Measurements from ENCODE around the gene DHRS4L2.
"Not testable (repeated sequence)": the region's sequence is repeated elsewhere in the genome, so short reads cannot be mapped to it uniquely, and the experiment has no call there.

DHRS4L2 gene

GRCh38 chr14:24011051-24011450 lies 22.3 kb downstream of the DHRS4L2 start:
- TF ChIP-seq CTCF (IDR thresholded peaks at IDR 0.05; ENCODE audit: low read depth, low read length), result no peak
- no peak for DNase-seq (ENCODE audit: low read depth, low spot score)
- no peak overlapping the region for H3K4me3 ChIP-seq (ENCODE audit: low read depth, low read length)
- in situ Hi-C loops (cut with HindIII; ENCODE audit: low sequenced_read_pairs), result no loop called here

GRCh38 chr14:24012726-24013273 lies 24.1 kb downstream of the DHRS4L2 start:
- in situ Hi-C loops (cut with HindIII; ENCODE audit: low sequenced_read_pairs); DNase-seq (ENCODE audit: low read depth, low spot score); H3K4me3 ChIP-seq (ENCODE audit: low read depth, low read length): not testable (repeated sequence)

DNA sequence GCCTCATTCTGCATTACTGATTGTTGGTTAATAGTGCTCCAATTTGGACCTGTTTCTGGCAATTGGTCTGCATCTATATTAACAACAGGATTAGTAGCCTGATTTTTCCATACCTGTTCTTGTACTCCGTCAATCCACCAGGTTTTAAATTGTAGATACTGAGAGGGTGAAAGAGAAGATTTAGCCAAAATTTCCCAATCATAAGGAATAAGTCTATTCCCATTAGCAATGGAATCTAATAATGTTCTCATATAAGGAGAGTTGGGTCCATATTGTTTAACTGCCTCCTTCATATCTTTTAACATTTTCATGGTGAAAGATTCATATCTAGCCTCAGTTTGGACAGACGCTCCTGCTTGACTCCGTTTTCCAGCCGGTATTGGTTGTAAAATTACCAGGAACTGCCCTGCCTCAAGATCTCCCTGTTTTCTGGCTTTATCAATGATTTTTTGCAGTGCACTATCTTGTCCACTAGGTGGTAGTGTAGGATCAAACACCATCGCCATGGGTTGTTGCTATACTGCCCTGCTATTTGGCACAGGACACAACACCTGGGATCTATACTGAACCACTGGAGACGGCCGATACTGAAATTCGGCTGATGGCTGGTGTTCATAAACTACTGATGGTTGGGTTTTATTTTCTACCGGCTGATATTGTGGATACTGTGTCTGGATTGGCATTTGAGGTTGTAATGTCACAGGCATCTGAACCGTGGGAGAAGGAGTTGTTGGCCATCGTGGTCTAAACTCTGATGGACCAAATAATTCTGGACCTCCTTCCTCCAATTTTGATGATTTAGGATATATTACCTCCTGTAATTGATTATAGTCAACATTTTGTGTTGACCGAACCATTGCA lies 25.2 kb downstream of the DHRS4L2 start:
- DNase-seq (ENCODE audit: low read depth, low spot score), result peak; percentile 69
- no peak overlapping the region for H3K4me3 ChIP-seq (ENCODE audit: low read depth, low read length)
- TF ChIP-seq CTCF (IDR thresholded peaks at IDR 0.05; ENCODE audit: low read depth, low read length), result peak; percentile 83
- in situ Hi-C loops (cut with HindIII; ENCODE audit: low sequenced_read_pairs), result no loop called here

GRCh38 chr14:24015745-24016144 lies 27.0 kb downstream of the DHRS4L2 start:
- in situ Hi-C loops (cut with HindIII; ENCODE audit: low sequenced_read_pairs); DNase-seq (ENCODE audit: low read depth, low spot score); H3K4me3 ChIP-seq (ENCODE audit: low read depth, low read length): not testable (repeated sequence)

GRCh38 chr14:24018978-24019377 lies 30.2 kb downstream of the DHRS4L2 start:
- DNase-seq (ENCODE audit: low read depth, low spot score); in situ Hi-C loops (cut with HindIII; ENCODE audit: low sequenced_read_pairs); H3K4me3 ChIP-seq (ENCODE audit: low read depth, low read length): not testable (repeated sequence)

- in situ Hi-C loops (cut with HindIII; ENCODE audit: low sequenced_read_pairs); H3K4me3 ChIP-seq (ENCODE audit: low read depth, low read length); DNase-seq (ENCODE audit: low read depth, low spot score): not testable (repeated sequence)
These were observed 31.2 kb downstream of the DHRS4L2 start for GRCh38 chr14:24019944-24020343.

DNA sequence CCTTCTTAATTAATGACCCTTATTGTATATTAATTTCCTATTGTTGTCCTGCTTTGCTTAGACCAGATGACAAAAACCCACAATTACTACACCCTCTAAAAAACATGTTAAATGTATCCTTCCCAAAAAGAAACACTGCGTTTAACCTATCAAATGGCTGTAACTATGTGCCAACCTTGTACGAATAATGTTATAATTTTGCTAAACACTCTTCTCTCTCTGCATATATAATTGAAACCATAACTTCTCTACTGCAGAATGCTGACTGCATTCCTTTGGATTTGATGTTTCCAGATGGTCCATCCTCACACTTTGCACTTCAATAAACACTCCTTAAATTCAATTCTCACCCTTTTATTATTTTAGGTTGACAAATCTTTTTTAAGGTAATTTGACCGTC lies 31.8 kb downstream of the DHRS4L2 start:
- H3K4me3 ChIP-seq (ENCODE audit: low read depth, low read length); in situ Hi-C loops (cut with HindIII; ENCODE audit: low sequenced_read_pairs); DNase-seq (ENCODE audit: low read depth, low spot score): not testable (repeated sequence)

- in situ Hi-C loops (cut with HindIII; ENCODE audit: low sequenced_read_pairs); H3K4me3 ChIP-seq (ENCODE audit: low read depth, low read length); DNase-seq (ENCODE audit: low read depth, low spot score): not testable (repeated sequence)
These were observed 36.2 kb downstream of the DHRS4L2 start for GRCh38 chr14:24024939-24025418.

GRCh38 chr14:24029687-24030086 lies 41.0 kb downstream of the DHRS4L2 start:
- DNase-seq (ENCODE audit: low read depth, low spot score); in situ Hi-C loops (cut with HindIII; ENCODE audit: low sequenced_read_pairs); H3K4me3 ChIP-seq (ENCODE audit: low read depth, low read length): not testable (repeated sequence)

DNA sequence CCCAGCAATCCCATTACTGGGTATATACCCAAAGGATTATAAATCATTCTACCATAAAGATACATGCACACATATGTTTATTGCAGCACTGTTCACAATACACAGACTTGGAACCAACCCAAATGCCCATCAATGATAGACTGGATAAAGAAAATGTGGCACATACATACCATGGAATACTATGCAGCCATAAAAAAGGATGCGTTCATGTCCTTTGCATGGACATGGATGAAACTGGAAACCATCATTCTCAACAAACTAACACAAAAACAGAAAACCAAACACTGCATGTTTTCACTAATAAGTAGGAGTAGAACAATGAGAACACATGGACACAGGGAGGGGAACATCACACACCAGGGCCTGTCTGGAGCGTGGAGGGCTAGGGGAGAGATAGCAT lies 42.6 kb downstream of the DHRS4L2 start:
- in situ Hi-C loops (cut with HindIII; ENCODE audit: low sequenced_read_pairs); H3K4me3 ChIP-seq (ENCODE audit: low read depth, low read length); DNase-seq (ENCODE audit: low read depth, low spot score): not testable (repeated sequence)

All from astrocyte of the spinal cord (primary cell).